Body of pancreas (tissue), 4 donors: ENCODE data around the gene SLC16A11.

Source experiments
- POLR2A ChIP-seq, 3 donors: fragments of 450-650 bp; IDR thresholded peaks; one replicate each; pipeline ENCODE4 v1.6.1; 2016; ENCODE audit warnings: antibody characterized with exemption in 3 of 3, mild to moderate bottlenecking in 2 of 3
- TF ChIP-seq, protein P1 (sequence below), 7 experiments: fragments of 450-650 bp in 4 of 7; fragments of 200-600 bp in 3 of 7; sonication (generic) in 3 of 7; IDR thresholded peaks; one replicate each; pipeline ENCODE4 v1.5.1; 2016 to 2019; ENCODE audit warnings: antibody characterized with exemption in 7 of 7

DNA sequence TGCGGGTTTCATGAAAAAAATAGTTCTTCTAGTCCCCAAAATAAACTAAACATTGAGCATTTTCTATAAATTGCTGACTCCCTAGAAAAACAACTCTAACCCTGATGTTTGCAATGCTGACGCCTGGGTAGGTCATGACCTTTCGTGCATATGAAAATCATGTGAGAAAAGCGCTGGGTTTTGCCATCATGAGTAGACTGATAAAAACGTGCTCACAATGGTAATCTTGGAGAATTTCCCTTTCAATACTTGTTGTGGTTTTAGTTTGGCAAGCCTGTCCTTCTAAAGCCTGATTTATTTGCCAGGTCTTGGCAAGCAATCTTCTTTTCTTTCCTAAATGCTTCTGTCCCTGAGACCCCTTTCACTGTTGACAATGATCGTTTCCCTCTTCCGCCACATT is 40.2 kb upstream of the SLC16A11 start:
- TF ChIP-seq, protein P1, sequence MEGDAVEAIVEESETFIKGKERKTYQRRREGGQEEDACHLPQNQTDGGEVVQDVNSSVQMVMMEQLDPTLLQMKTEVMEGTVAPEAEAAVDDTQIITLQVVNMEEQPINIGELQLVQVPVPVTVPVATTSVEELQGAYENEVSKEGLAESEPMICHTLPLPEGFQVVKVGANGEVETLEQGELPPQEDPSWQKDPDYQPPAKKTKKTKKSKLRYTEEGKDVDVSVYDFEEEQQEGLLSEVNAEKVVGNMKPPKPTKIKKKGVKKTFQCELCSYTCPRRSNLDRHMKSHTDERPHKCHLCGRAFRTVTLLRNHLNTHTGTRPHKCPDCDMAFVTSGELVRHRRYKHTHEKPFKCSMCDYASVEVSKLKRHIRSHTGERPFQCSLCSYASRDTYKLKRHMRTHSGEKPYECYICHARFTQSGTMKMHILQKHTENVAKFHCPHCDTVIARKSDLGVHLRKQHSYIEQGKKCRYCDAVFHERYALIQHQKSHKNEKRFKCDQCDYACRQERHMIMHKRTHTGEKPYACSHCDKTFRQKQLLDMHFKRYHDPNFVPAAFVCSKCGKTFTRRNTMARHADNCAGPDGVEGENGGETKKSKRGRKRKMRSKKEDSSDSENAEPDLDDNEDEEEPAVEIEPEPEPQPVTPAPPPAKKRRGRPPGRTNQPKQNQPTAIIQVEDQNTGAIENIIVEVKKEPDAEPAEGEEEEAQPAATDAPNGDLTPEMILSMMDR (IDR thresholded peaks at IDR 0.05): no peak
- no peak for TF ChIP-seq POLR2A (IDR thresholded peaks at IDR 0.05)
